BLaER1 treated with 17β-estradiol and CSF1 and Interleukin-3, amounts not matched to agents 10 nM and 100 nM (cell line): ENCODE results near the gene AZU1.
"Not testable (repeated sequence)": the region's sequence is repeated elsewhere in the genome, so short reads cannot be mapped to it uniquely, and the experiment has no call there.

ENCODE experiments used
- H3K27ac ChIP-seq, 11 experiments: shearing (Covaris generic); formaldehyde crosslinking; 2 replicates each; pipeline ENCODE4 v1.8.1; 2022
- H3K27me3 ChIP-seq, 11 experiments: shearing (Covaris generic); formaldehyde crosslinking; 2 replicates each; pipeline ENCODE4 v1.8.1; 2022
- H3K36me3 ChIP-seq, 11 experiments: shearing (Covaris generic); formaldehyde crosslinking; 2 replicates each; pipeline ENCODE4 v1.8.1; 2022
- H3K4me1 ChIP-seq, 10 experiments: shearing (Covaris generic); formaldehyde crosslinking; 2 replicates each; pipeline ENCODE4 v1.8.1; 2022
- H3K4me2 ChIP-seq, 11 experiments: shearing (Covaris generic); formaldehyde crosslinking; 2 replicates each; pipeline ENCODE4 v1.8.1; 2022
- H3K4me3 ChIP-seq, 10 experiments: shearing (Covaris generic); formaldehyde crosslinking; 2 replicates each; pipeline ENCODE4 v1.8.1; 2022
- H3K9ac ChIP-seq, 11 experiments: shearing (Covaris generic); formaldehyde crosslinking; 2 replicates each; pipeline ENCODE4 v1.8.1; 2022
- H3K9me3 ChIP-seq, 11 experiments: shearing (Covaris generic); formaldehyde crosslinking; replicated peaks in 1 of 11; 2 replicates each; pipeline ENCODE4 v1.8.1; 2022
- H4K20me1 ChIP-seq, 11 experiments: shearing (Covaris generic); formaldehyde crosslinking; 2 replicates each; pipeline ENCODE4 v1.8.1; 2022
- Cebpa-rat ChIP-seq, 11 experiments: shearing (Covaris generic); IDR thresholded peaks; 2 replicates each; pipeline ENCODE4 v1.8.1; 2022

Gene AZU1

DNA sequence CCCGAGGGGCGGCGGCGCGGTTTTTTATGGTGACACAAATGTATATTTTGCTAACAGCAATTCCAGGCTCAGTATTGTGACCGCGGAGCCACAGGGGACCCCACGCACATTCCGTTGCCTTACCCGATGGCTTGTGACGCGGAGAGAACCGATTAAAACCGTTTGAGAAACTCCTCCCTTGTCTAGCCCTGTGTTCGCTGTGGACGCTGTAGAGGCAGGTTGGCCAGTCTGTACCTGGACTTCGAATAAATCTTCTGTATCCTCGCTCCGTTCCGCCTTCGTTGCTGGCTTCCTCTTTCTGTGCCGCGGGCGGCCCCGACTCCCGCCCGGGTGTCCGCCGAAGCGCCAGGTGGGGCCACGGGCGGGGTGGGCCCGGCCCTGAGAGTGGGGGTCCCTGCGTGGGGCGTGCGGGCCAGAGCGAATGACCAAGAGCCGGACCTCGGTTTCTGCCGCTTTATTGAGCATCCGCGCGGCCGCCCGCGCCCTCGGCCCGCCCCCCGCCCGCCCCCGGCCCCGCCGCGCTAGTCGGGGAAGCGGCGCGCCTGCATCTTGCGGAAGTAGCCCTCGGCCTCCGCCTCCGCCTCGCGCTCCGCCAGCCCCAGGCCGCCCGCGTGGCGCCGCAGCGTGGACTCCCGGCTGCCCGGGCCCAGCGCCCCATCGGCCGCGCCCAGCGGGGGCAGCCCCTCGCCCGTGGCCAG is 15.4 kb upstream of the AZU1 start:
- Histone ChIP-seq H3K9me3 (peaks cover 0 to 11% (median 0%) of the 10 kb centered on the region in 11 experiments; a peak in 2 of 22 replicates), H3K9ac (no peak overlapping the region), H4K20me1 (peaks cover 63 to 89% (median 85%) of the 10 kb centered on the region in 11 experiments), H3K27ac (no peak overlapping the region), H3K4me2 (no peak overlapping the region), H3K36me3 (peaks cover 62 to 88% (median 82%) of the 10 kb centered on the region in 11 experiments), H3K4me1 (no peaks in the 10 kb centered on the region), H3K4me3 (no peak overlapping the region), H3K27me3 (no peaks in the 10 kb centered on the region)
- TF ChIP-seq Cebpa-rat (IDR thresholded peaks at IDR 0.05), result no peak

- no peaks in the 10 kb centered on the region for H3K4me1 ChIP-seq
- peaks cover 57 to 82% (median 76%) of the 10 kb centered on the region in 11 experiments for H3K36me3 ChIP-seq
Observed at GRCh38 chr19:812747-813218, 14.9 kb upstream of the AZU1 start.

GRCh38 chr19:813219-814151 is 14.2 kb upstream of the AZU1 start:
- Histone ChIP-seq H4K20me1 (peaks cover 51 to 76% (median 72%) of the 10 kb centered on the region in 11 experiments), H3K4me1 (no peaks in the 10 kb centered on the region), H3K9ac (no peak overlapping the region), H3K27ac (no peak overlapping the region), H3K9me3 (peaks cover 0 to 11% (median 0%) of the 10 kb centered on the region in 11 experiments; a peak in 2 of 22 replicates), H3K4me2 (no peak overlapping the region), H3K4me3 (no peak overlapping the region), H3K36me3 (peaks cover 51 to 75% (median 70%) of the 10 kb centered on the region in 11 experiments), H3K27me3 (0 out of 22 replicates have a peak, but pooled peaks cover 0 to 4% (median 0%) of the 10 kb centered on the region in 11 experiments)
- TF ChIP-seq Cebpa-rat (IDR thresholded peaks at IDR 0.05), result no peak

More at GRCh38 chr19:812747-813218, 14.9 kb upstream of the AZU1 start:
- Histone ChIP-seq H3K4me2 (no peak overlapping the region), H4K20me1 (peaks cover 57 to 83% (median 79%) of the 10 kb centered on the region in 11 experiments), H3K9ac (no peak overlapping the region), H3K4me3 (no peak overlapping the region), H3K27me3 (0 out of 22 replicates have a peak, but pooled peaks cover 0 to 4% (median 0%) of the 10 kb centered on the region in 11 experiments), H3K9me3 (peaks cover 0 to 11% (median 0%) of the 10 kb centered on the region in 11 experiments; a peak in 2 of 22 replicates), H3K27ac (no peak overlapping the region)
- no peak for TF ChIP-seq Cebpa-rat (IDR thresholded peaks at IDR 0.05)

DNA sequence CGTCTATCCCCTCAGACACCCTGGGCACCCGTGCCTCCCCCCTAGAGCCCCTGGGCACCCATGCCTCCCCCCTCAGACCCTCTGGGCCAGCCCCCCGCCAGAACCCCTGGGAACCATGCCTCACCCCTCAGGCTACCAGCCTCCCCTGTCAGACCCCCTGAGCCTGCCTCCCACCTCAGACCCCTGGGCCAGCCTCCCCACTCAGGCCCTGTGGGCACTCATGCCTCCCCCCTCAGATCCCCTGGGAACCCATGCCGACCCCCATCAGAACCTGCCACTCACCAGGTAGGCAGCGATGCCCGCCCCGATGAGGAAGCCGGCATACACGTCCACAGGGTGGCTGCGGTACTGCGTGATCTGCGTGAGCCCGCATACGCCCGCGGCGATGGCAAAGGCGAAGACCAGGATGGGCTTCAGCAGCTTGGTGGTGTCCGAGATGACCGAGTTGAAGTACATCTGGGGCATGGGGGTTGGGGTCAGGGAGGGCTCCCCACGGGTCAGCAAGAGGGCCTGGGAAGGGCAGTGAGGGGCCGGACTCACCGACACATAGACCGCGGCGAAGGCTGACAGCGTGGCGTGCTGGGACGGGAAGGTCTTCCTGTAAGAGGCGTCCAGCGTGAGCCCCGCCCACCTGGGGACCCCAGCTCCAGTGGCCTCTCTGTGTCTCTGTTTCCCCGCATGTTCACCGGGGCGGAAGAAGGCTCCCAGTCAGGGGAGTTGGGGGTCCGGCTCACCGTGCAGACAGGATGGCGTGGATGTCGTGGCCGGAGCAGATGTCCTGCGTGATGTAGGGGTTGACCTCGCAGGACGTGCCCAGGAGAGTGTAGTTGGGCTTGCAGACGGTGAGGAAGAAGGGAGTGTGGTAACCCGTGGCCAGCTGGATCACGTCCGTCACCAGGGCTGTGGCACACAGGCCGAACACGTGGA is 13.2 kb upstream of the AZU1 start:
- H4K20me1 ChIP-seq, result peaks cover 42 to 66% (median 63%) of the 10 kb centered on the region in 11 experiments
- no peaks in the 10 kb centered on the region for H3K4me1 ChIP-seq
- H3K4me3 ChIP-seq, result no peak overlapping the region
- H3K27me3 ChIP-seq, result peaks cover 0 to 6% (median under 1%) of the 10 kb centered on the region in 11 experiments; a peak in 13 of 22 replicates
- no peak for TF ChIP-seq Cebpa-rat (IDR thresholded peaks at IDR 0.05)
- H3K27ac ChIP-seq, result no peak overlapping the region
- H3K4me2 ChIP-seq, result no peak overlapping the region
- peaks cover 0 to 11% (median 0%) of the 10 kb centered on the region in 11 experiments; a peak in 2 of 22 replicates for H3K9me3 ChIP-seq
- H3K9ac ChIP-seq, result no peak overlapping the region
- H3K36me3 ChIP-seq, result peaks cover 41 to 65% (median 60%) of the 10 kb centered on the region in 11 experiments

- Histone ChIP-seq H3K4me1 (no peaks in the 10 kb centered on the region), H3K27me3 (peaks cover 5 to 14% (median 9%) of the 10 kb centered on the region in 11 experiments), H4K20me1 (peaks cover 34 to 61% (median 55%) of the 10 kb centered on the region in 11 experiments), H3K9me3 (peaks cover 0 to 11% (median 0%) of the 10 kb centered on the region in 11 experiments; a peak in 2 of 22 replicates), H3K9ac (no peak overlapping the region), H3K36me3 (peaks cover 33 to 57% (median 52%) of the 10 kb centered on the region in 11 experiments), H3K27ac (no peak overlapping the region), H3K4me3 (no peak overlapping the region), H3K4me2 (no peak overlapping the region)
- no peak for TF ChIP-seq Cebpa-rat (IDR thresholded peaks at IDR 0.05)
Observed at GRCh38 chr19:815079-815774, 12.4 kb upstream of the AZU1 start.

GRCh38 chr19:815775-816499 is 11.7 kb upstream of the AZU1 start:
- Histone ChIP-seq H3K4me2 (no peak overlapping the region), H3K9ac (no peak overlapping the region), H4K20me1 (peaks cover 27 to 54% (median 48%) of the 10 kb centered on the region in 11 experiments; a peak in 21 of 22 replicates), H3K9me3 (peaks cover 0 to 11% (median 0%) of the 10 kb centered on the region in 11 experiments; a peak in 2 of 22 replicates), H3K4me1 (no peaks in the 10 kb centered on the region), H3K4me3 (no peak overlapping the region), H3K36me3 (peaks cover 26 to 50% (median 45%) of the 10 kb centered on the region in 11 experiments), H3K27me3 (peaks cover 12 to 21% (median 16%) of the 10 kb centered on the region in 11 experiments), H3K27ac (no peak overlapping the region)
- no peak for TF ChIP-seq Cebpa-rat (IDR thresholded peaks at IDR 0.05)

GRCh38 chr19:816500-816857 is 11.2 kb upstream of the AZU1 start:
- H3K9ac ChIP-seq, result no peak overlapping the region
- no peaks in the 10 kb centered on the region for H3K4me1 ChIP-seq
- peaks cover 21 to 48% (median 43%) of the 10 kb centered on the region in 11 experiments; a peak in 21 of 22 replicates for H4K20me1 ChIP-seq
- no peak overlapping the region for H3K4me2 ChIP-seq
- H3K36me3 ChIP-seq, result peaks cover 21 to 45% (median 40%) of the 10 kb centered on the region in 11 experiments
- no peak for TF ChIP-seq Cebpa-rat (IDR thresholded peaks at IDR 0.05)
- H3K4me3 ChIP-seq, result no peak overlapping the region
- no peak overlapping the region for H3K27ac ChIP-seq
- H3K27me3 ChIP-seq, result peaks cover 15 to 26% (median 21%) of the 10 kb centered on the region in 11 experiments
- H3K9me3 ChIP-seq, result peaks cover 0 to 10% (median 0%) of the 10 kb centered on the region in 11 experiments; a peak in 2 of 22 replicates

DNA sequence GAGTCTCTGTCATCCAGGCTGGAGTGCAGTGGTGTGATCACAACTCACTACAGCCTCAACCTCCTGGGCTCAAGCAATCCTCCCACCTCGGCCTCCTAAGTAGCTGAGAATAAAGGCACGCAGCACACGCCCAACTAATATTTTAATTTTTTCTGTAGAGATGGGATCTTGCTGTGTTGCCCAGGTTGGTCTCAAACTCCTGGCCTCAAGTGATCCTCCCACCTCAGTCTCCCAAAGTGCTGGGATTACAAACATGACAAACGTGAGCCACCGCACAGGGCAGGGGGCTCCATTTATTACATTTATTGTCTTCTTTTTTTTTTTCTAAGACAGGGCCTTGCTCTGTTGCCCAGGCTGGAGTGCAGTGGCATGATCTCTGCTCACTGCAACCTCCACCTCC is 7.4 kb upstream of the AZU1 start:
- not testable (repeated sequence) for H3K9me3 ChIP-seq, H3K36me3 ChIP-seq, H3K4me2 ChIP-seq, H3K27ac ChIP-seq, H3K9ac ChIP-seq, H3K4me3 ChIP-seq
- Histone ChIP-seq H3K4me1 (peaks cover 13 to 23% (median 17%) of the 10 kb centered on the region in 10 experiments), H4K20me1 (peaks cover 0 to 17% (median 7%) of the 10 kb centered on the region in 11 experiments; a peak in 14 of 22 replicates), H3K27me3 (peaks cover 39 to 63% (median 59%) of the 10 kb centered on the region in 11 experiments)
